NCI-H1417 treated with DMSO at 0.1 percent for 48 hours (cell line): ENCODE results near the gene MRPL37.
"Not testable (repeated sequence)": the region's sequence is repeated elsewhere in the genome, so short reads cannot be mapped to it uniquely, and the experiment has no call there.

ENCODE experiments used
- DNase-seq: peaks from one replicate; lab custom pipeline; 2025; lab: John Stamatoyannopoulos, UW

Gene MRPL37

DNA sequence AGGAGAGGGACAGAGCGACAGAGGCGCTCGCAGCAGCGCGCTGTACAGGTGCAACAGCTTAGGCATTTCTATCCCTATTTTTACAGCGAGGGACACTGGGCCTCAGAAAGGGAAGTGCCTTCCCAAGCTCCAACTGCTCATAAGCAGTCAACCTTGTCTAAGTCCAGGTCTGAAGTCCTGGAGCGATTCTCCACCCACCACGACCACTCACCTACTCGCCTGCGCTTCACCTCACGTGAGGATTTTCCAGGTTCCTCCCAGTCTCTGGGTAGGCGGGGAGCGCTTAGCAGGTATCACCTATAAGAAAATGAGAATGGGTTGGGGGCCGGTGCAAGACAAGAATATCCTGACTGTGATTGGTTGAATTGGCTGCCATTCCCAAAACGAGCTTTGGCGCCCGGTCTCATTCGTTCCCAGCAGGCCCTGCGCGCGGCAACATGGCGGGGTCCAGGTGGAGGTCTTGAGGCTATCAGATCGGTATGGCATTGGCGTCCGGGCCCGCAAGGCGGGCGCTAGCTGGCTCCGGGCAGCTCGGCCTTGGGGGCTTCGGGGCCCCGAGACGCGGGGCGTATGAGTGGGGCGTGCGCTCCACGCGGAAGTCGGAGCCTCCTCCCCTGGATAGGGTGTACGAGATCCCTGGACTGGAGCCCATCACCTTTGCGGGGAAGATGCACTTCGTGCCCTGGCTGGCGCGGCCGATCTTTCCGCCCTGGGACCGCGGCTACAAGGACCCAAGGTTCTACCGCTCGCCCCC lies at the start of gene MRPL37, which contains the start of gene CYB5RL:
MRPL37 (plus strand) TSS at position 403 of the 754 bp plus-strand sequence; CDS start at position 480, 77 bp downstream.
CYB5RL (minus strand) TSS at position 266 of the 754 bp plus-strand sequence. CDS start 4,414 bp downstream, outside the sequence.
- peak; percentile 91 for DNase-seq

DNA sequence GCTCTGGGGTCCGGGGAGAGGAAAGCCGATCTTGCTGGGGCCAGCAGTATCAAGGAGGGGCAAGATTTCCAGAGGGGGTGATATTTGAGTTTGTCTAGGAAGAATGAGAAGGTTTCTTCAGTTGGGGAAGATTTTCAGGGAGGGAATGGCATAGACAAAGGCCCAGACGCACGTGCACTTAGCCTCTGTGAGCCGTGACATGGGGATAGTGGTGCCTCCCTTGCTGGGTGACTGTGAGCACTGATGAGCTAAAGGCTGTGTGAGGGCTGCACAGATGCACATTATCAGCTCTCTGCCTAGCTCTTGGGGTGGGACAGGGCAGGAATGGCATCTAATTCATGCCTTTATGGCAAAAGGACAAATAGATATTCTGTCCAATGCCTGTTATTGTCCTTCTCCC lies 49.0 kb upstream of the MRPL37 start:
- no peak for DNase-seq

DNA sequence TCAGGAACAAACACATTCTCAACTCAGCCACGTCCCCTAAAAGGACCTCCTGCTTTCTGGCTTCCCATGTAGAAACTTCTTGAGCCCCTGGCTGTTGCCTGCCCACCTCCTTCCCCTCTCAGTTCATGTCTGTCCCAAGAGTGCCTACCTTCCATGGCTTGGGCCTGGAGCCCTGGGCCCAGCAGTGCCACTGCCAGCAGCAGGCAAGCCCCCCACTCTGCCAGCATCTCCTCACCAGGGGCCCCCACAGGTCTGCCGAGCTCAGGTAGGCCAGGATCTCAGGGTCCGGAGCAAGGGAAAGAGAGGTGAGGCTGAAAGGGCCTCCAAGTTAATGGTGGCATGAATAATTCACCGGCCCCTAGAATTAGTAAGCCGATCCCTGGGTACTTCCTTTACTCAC lies 47.3 kb upstream of the MRPL37 start, which contains the start of gene CDCP2:
CDCP2 (minus strand) TSS at position 305 of the 400 bp plus-strand sequence; CDS start at position 227, 78 bp downstream.
- no peak for DNase-seq

DNA sequence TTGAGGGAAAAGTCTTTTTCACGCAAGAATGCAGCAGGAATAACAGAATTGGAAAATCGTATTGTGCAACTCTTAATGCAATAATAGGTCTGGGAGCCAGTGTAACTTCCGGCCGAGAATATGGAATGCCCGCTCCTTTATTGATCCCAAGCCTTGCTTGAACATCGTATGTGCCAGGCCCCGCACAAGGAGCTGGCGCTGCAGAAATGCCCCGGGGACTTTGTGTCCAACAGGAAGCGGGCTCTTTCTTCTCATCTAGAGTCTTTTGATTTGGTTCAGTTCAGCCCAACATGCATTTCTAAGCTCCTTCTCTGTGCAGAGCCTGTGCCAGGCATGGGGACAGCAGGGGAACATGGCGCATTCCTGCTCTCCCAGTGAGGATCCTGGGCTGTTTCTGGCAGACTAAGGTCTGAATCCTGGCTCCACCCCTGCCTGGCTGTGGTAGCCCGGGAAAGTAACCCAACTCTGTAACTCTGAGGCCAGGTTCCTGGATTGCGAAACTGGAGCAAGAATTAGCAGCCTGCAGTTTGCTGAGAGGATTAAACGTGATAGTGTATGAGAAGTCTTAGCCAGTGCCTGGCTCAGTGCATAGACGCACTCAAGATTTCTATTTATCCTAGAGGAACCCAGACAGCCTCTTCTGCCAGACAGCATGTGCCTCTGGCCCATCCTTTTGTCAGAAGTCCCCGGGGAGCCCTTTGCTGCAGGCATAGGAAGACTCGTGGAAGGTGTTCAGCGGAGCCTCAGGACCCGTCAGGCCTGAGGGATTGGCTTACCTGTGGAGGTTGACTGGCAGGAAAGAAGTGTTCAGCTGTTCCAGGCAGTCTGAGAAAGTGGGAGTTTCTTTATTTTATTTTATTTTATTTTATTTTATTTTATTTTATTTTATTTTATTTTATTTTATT lies 46.2 kb upstream of the MRPL37 start:
- DNase-seq = no peak

DNA sequence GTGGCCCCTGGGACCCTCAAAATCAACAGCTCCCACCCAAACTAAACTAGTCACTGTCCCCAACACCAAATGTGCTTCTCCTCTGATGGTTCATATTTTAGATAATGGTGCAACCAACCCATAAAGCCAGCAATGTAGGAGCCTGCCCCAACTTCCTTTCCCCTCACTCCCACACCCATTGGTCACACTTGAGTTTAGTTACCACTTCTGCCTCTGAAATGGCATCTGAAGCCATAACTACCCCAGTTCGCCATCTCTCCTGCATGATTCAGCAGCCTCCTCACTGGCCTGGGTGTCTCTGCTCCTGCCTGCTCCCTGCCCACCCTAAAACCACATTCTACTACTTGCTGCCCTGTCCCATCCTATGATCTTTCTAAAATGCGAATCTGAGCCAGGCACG lies 43.8 kb upstream of the MRPL37 start:
- no peak for DNase-seq

DNA sequence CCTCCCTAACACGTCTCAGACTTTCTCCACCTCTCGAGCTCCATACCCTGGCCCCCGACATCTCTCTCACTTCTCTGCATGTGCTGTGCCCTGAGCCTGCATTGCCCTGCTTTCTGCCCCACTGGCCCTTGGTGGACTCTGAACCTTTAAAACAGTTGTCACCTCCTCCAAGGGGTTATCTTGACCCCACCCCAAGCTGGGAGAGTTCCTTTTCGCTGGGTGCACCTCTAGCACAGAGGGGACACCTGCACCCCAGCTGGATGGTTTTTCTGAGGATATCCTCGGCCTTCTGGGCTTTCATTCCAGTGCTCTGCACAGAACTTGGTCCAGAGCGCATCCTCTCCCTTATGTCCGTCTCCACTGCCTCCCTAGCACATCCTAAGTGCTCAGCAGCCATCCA lies 43.0 kb upstream of the MRPL37 start:
- no peak for DNase-seq

DNA sequence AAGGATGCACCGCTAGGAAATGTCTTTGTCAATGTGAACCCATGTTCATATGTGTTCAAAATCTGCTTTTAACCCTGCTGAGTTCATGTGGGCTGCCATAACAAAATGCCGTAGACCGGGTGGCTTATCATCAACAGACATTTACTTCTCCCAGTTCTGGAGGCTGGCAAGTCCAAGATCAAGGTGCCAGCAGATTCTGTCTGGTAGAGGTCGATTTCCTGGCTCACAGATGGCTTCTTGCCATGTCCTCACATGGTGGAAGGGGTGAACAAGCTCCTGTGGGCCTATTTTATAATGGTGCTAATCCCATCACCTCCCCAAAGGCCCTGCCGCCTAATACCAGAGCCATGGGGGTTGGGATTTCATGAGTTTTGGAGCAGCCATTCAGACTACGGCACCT lies 42.6 kb upstream of the MRPL37 start:
- DNase-seq = no peak

DNA sequence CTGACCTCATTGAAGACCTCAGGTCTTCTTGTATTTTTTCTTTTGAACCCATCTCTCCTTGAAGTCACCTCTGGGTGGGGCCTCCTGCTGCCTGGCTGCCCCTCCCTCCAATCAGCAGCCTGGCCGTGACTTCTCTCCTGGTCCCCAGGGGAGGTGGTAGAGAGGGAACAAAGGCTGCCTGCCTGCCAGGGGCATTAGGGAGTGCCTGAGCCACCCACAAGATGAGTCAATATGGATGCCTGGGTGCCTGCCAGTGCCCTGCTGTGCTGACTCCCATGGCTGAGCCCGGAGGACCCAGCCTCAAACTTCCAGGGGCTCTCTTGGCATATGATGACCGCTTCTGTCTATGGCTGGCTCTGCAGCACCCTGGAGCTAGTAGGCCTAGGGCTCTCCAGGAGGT lies 41.9 kb upstream of the MRPL37 start:
- DNase-seq = no peak

DNA sequence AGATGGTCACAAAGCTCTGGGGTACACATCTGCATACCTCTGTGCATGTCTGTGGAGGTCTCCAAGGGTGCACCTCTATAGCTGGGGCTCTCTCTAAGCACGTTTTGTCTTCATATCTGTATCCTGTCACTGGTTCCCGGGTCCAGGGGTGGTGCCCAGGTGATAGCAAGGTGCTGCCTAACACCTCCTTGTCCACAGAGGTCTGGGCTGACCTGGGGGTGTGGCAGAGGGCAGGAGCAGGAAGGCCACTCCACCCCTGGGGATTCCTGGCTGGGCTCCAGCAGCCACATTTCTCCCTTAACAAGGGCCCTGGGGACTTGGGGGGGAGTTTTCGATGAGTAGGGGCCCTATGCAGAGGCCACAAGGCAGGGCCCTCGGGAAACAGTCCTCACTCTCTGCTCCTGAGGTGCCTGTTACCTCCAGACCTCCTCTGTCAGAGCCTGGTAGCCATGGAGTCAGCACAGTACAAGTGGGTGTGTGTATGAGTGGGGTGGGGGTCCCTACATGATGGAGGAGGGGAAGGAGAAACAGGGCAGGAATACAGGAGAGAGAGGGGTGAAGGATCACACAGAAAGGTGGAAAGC lies 40.1 kb upstream of the MRPL37 start:
- DNase-seq = no peak

DNA sequence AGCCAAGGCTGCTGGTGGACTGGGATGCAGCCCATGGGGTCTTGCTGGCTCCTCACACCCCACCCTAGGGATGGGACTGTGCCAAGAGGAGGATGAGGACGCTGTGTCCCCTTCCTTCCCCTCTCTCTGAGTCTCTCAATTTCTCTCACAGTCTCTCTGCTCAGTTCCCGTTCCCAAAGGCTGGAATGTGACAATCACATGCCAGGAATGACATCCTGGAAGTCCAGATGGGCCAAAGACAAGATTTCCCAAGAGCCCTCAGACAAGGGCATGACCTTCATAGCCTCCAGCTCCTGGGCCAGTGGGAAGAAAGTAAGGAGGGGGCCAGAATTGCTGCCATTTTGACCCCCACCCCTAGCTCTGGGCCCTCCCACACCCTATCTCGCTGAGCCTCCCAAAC lies 39.6 kb upstream of the MRPL37 start:
- no peak for DNase-seq

DNA sequence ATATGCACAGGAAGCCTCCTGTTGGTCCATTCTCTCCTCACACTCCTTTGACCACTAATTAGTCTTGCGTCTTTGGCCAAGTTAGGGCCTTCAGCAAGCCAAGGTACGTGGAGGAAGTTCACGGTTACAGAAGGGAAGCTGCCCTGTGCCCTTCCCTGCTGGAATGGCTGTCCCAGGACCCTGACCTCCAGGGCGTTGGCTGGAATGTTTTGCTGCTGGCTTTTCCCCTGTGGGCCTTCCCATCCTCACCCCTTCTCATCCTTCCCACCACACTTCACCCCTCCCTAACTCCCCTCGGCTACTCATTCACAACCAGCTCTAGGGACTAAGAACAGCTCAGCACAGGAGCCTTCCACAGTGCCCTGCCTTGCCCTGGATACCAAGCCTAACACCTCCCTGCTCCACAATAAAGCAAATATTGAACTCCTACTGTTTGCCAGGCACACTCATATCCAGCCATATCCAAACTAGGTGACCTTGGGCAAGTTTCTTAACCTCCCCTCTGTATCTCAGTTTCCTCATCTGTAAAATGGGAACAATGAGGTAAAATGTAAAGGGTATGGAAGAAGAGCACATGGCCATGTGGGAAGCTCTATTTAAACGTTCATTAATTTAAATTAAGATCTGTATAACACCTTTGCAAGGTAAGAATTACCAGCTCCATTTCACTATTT lies 38.3 kb upstream of the MRPL37 start:
- no peak for DNase-seq

DNA sequence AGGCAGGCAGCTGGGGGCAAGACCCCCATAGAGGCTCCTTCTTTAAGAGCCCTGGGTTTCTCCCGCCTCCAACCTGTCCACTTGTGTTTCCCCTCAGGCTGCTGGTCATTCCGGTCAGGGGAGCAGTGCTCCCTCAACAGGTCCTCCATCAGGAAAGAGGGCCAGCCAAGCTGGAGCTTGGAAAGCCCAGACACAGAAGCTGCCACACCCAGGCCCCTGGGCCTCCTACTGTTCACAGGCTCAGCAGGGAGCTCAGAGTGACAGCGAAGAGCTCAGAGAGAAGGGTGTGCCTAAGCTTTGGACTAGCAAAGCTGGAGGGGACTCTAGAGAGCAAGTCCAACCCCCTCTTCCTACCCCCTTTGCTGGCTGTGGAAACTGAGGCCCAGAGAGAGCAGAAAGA lies 36.9 kb upstream of the MRPL37 start:
- no peak for DNase-seq

DNA sequence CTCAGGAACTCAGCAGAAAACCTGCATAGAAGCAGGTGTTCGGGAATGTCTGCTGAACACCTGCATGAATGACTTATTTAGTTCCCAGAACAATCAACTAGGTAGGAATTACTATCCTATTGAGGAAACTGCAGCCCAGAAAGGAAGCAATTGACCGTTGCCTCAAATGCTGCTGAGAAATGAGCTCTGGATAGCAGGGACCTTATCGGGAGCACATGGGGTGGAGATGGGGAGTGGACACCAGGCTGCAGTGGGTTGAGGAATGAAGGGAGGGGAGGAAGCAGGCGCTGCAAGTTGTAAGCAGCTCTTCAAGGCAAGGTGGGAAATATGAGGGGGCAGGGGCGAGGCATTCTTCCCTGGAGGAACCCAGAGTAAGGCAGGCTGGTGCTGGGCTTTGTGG lies 36.4 kb upstream of the MRPL37 start:
- DNase-seq = no peak

DNA sequence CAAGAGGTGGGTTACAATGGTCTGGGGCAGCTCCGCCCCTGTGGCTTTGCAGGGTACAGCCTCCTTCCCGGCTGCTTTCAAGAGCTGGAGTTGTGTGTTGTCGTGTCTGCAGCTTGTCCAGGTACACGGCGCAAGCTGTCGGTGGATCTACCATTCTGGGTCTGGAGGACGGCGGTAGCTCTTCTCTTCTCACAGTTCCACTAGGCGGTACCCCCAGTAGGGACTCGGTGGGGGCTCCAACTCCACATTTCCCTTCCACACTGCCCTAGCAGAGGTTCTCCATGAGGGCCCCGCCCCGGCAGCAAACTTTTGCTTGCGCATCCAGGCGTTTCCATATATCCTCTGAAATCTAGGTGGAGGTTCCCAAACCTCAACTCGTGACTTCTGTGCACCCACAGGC lies 34.8 kb upstream of the MRPL37 start:
- no peak for DNase-seq

DNA sequence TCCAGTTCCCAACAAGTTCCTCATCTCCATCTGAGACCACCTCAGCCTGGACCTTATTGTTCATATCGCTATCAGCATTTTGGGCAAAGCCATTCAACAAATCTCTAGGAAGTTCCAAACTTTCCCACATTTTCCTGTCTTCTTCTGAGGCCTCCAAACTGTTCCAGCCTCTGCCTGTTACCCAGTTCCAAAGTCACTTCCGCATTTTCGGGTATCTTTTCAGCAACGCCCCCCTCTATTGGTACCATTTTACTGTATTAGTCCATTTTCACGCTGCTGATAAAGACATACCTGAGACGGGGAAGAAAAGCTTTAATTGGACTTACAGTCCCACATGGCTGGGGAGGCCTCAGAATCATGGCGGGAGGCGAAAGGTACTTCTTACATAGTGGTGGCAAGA lies 33.6 kb upstream of the MRPL37 start:
- DNase-seq = not testable (repeated sequence)

DNA sequence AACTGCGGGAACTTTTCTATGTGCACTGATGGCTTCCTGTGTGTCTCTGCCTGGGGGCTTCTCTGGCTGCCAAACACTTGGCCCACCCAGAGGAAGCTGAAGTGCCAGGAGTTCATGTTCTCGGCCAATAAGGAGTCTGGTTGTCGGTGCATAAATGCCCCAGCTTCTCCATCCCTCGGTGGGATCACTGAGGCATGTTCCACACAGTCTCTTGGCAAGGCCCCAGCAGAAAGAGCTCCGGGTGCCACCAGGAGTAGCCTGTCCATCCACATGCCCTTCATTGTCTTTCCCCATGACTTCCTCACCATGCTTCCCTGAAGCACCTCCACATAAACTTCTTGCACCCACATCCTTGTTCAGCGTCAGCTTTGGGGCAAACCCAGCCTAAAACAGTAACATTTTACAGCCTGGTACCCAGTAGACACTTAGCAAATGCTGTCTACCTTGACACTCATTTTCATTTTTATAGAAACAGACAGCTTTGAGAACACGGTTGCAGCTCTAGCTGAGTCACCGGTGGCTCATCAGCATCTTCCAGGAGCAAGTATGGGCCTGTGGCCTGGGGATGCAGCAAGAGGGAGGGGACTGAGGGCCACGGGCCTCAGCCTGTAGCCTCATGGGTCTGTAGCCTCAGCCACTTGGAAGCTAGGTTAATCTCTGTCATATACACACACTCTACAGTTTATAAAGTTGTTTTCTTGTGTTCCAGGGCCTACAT lies 32.4 kb upstream of the MRPL37 start:
- DNase-seq = no peak

DNA sequence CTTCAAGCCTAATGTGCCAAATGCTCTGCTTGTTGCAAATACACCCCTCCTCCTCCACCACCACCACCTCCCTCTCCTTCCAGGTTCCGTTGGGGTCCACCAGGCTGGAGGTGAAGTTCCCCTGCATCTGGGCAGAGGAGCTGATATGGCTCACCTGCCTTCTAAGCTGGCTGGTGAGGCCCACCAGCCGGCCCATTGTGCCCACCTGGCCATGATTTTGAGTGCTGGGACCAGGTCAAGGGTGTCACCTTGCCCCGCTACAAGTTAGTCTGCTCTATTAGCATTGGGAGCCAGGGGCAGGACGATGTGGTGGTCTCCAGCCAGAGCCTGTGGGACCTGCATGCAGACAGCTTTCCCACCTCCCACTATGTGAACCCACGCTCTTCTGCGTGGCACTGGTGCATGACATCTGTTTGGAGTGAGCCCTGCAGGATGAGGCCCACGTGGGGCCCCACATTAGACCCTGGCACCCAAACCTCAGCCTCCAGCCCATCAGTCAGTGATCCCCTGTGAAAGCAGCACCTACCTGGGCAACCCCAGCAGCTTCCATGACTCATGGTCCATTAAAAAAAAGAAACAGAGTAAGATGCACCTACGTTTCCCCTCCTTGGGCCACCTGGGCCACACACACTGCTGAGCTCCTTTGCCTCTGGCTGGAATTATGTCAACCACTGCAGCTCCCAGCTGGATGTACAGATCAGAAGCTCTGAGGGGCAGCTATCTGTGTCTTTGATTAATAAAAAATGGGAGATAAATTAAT lies 31.6 kb upstream of the MRPL37 start:
- no peak for DNase-seq

DNA sequence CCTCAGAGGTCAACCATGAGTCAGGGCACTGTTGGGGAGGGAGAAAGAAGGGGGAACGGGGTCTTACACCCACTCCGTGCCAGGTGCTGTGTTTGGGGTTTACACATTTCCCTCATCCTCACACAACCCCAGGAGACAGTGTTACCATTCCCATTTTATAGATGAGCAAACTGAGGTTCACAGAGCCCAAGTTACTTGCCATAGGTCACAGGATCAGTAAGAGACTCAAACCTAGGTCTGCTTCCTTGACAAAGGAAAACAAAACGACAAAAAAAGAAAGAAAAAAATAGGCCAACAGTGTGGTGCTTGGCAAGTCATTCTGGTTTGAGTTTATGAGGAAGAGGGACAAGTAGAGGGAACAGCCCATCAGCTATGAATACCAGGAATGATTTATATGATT lies 30.9 kb upstream of the MRPL37 start:
- DNase-seq = no peak

DNA sequence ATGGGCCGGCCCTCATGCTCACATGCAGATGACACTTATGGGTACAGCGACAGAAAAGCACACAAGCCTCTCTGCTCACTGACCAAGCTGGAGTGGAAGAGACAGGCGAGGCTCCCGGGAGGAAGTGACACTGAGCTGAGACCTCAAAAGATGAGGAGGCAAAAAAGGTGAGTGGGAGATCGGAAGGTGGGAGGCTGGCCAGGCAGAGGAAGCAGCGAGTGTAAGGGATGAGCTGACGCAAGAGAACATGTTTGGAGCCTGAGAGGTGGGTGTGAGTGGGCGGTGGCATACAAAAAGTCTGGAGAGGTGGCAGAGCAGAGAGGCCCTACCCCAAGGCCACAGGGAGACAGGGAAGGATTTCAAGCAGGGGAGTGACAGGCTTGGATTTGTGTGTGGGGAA lies 29.0 kb upstream of the MRPL37 start:
- no peak for DNase-seq

DNA sequence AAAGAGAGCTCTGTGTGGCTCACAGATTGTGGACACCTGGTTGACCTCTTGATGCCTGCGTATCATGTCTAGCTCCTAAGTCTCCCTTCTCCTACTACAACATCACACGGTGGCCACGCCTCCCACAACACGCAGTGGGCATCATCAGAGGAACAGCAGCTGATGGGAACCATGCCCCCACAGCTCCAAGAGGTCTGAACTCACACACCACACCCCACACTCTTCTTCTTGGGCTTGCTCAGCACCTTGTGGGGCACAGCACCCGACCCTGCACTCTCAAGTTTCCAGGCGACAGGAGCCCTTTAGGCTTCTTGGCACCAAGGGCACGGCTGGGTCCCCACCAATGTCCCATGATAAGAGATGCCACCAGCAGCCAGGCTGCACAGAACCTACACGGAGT lies 28.4 kb upstream of the MRPL37 start:
- no peak for DNase-seq
